GM18867 (cell line): ENCODE data around the gene VPS13C.

Experiments
- ATAC-seq: cut with Tn5 transposase; IDR thresholded peaks from one replicate; pipeline ENCODE4 v1.9.1; 2021; ENCODE audit warnings: mild to moderate bottlenecking, moderate library complexity; ENCODE audit not compliant: unreplicated experiment

Gene VPS13C

GRCh38 chr15:62060113-62060895 lies at the start of gene VPS13C:
Gene VPS13C (minus strand): TSS chr15:62060447. CDS start chr15:62060374, 73 bp downstream.
- peak; percentile 88 for ATAC-seq

- ATAC-seq = no peak
Observed at GRCh38 chr15:62109437-62109836, 49.2 kb upstream of the VPS13C start.

DNA sequence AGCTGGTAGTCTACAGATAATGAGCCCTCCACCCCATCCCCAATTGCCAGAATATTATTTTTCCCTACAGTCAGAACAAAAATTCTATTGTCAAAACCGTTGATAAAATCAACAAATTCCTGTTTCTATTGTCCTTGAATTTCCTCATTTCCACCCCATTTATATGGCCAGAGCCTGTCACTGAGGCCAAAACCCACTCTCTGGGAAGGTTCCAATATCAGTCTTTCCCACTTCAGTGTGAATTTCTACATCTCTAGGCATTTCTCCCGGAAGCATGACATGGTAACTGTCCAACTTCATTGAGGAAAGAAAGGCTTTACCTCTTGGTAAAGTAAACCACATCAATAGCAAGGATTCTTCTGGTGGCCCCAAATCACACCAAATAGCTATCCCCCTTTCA lies 48.2 kb upstream of the VPS13C start:
- ATAC-seq = no peak

DNA sequence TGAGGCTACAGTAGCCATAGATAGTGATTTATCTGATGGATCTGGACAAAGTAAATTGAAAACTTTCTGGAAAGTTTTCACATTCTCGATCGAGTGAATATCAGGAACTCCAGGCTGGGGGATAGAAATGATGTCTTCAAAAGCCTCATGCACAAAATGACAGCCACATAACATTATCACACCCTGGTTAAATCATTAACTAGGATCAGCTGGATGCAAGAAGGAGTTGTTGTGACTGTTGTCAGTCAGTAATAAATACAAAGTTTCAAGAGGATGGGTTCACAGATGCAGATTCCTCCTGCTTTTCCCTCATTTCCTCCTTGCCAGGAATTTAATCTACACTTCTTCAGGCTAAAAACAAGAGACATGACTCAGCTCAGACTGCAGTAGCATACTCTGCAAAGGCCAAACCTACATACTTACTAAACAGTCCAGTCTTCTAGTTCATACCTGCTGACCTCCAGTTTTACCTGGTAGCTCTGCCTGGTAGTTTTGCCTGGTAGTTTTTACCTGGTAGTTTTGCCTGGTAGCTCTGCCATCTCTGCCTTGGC lies 47.4 kb upstream of the VPS13C start:
- ATAC-seq = no peak

- ATAC-seq = no peak
Observed at GRCh38 chr15:62106096-62106495, 45.8 kb upstream of the VPS13C start.

- no peak for ATAC-seq
Observed at GRCh38 chr15:62105266-62105665, 45.0 kb upstream of the VPS13C start.

- ATAC-seq = no peak
Observed at GRCh38 chr15:62104846-62105245, 44.6 kb upstream of the VPS13C start.

GRCh38 chr15:62104401-62104800 lies 44.2 kb upstream of the VPS13C start:
- no peak for ATAC-seq

- ATAC-seq = no peak
Observed at GRCh38 chr15:62103431-62103830, 43.2 kb upstream of the VPS13C start.

DNA sequence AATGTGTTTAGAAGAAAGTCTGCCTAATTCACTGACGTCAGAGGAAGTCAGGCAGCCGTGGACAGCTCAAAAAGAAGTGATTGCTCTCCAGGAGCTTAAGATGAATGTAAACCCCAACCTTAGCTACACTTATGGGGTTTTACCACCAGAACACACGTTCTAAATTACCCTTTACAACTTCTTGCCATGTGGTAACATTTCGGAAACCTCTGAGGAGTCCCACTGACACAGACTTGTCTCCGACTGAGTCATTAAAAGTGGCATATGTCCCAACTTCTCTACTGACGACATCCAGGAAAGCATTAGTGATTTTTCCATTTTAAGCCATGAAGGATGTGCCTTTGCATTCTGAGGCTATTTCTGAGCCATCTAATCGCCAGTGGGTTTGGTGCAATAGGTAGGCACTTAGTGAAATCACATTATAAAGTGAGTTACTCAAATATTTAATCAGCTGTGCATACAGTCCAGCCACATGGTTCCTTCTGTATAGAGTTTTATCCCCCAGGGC lies 38.9 kb upstream of the VPS13C start:
- ATAC-seq = no peak

GRCh38 chr15:62094388-62094787 lies 34.1 kb upstream of the VPS13C start:
- no peak for ATAC-seq

DNA sequence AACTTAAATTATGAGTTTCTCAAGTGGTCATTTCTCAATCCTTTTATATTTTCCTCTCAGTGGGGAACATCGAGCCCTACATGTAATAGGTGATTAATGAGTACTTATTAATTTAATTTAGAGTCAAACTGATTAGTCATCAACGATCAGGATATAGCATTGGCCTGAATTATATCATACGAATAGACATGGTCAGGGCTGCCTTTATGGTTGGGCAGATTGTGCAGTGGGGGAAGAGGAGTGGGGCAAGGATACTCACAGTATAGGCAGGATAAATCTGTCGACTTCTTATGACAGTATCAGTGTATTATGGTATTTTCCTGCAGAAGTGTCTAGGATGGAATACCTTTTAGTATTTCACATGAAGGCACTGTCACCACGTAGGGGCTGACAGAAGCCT lies 33.6 kb upstream of the VPS13C start:
- no peak for ATAC-seq

GRCh38 chr15:62090988-62091387 lies 30.7 kb upstream of the VPS13C start:
- no peak for ATAC-seq

GRCh38 chr15:62089616-62090015 lies 29.4 kb upstream of the VPS13C start:
- no peak for ATAC-seq

DNA sequence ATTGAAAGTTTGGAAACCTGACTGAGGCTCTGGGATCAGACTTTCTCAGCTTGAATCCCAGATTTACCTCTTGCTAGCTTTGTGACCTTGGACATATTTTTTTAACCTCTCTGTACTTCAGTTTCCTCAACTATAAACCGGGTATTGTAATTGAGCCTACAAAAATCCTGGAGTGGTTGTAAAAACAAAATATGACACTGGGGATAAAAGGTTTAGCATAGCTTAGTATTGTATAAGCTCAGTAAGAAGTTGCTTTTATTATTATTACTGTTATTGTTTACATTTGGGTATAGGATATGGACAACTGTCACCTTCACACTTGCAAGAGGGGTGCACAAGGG lies 28.1 kb upstream of the VPS13C start:
- no peak for ATAC-seq

- ATAC-seq = no peak
Observed at GRCh38 chr15:62087671-62088352, 27.6 kb upstream of the VPS13C start.

GRCh38 chr15:62085740-62086139 lies 25.5 kb upstream of the VPS13C start:
- ATAC-seq = no peak

DNA sequence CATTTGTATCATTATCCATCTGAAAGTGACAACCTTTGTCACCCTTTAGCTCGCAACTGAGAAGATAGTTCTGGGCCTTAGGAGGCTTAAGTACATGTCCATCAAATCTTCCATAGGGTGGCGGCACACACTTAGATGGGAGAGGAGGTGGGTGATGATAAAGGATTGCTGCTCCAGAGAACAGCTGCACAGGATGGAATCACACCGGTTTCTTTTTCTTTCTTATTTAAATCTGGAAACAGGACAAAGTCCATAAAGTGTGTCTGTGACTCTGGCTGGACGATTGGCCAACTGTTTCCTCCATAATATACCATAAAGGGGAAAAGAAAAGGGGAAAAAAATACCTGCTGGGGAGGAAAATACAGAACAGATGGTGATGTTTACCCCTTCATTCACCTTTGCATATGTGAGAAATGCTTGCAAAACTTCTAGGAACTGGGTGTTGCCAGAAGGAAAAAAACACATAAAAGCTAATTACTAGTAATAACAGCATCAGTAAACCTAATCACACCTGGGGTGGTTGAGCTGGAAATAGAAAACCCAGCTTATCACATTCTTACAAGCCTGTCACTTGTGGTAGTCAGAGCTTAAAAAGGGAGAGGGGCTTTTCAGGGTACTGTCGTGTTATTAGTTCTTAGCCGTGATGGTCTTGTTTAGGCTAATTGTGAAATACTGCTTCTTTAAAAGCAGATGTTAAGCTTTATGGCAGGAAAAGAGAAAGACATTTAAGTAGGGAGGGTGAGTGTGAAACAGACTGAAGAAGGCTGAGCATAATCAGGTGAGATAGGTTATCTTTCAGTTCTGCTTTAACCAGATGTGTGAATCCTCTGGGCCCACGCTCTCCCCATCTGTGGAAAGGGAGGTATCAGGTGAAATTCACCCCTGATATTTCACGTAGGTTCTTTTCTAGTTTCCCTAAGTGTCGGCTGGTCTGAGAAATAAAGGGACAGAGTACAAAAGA lies 23.2 kb upstream of the VPS13C start:
- ATAC-seq = peak; percentile 88

DNA sequence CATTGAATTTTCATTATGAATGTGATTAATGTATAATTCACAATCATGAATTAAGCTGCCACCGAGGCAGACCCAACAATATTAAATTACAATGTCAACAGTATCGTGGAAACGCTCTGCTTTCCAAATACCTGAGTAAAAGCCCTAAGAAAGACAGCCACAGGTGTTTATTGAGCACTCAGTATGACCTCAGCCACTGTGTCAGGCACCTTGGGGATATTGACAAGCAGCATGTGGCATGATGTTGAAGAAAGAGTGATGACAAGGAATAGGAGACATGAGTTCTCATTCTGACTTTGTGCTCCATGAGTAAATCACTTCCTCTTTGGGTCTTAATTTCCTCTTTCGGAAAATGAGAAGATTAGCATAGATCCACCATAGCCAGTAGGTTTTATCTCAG lies 19.3 kb upstream of the VPS13C start:
- ATAC-seq = no peak

- ATAC-seq = no peak
Observed at GRCh38 chr15:62075595-62076277, 15.5 kb upstream of the VPS13C start.
